Endothelial cell of umbilical vein (primary cell): ENCODE measurements around the gene KRTAP10-2. TPM values are rescaled to one million over a fixed set of nuclear protein-coding genes. Genes with fewer than 3 reads are reported as not detected.

Experiments used
- BruUV-seq: library from RNA; stranded (reverse); fragments of 400-500 nt; replicated peaks from 2 replicates; lab custom pipeline; 2021; lab: Mats Ljungman, UMichigan
- CTCF ChIA-PET: fragments of 300-600, 350-600 bp; sonication (Branson Sonifier 250); formaldehyde crosslinking; loops from one replicate; lab custom pipeline; 2021; ENCODE audit warnings: antibody characterized with exemption, inconsistent platforms; lab: Charles Lee
- POLR2A ChIA-PET: fragments of 300-600, 350-600 bp; sonication (Branson Sonifier 250); formaldehyde crosslinking; loops from one replicate; lab custom pipeline; 2021; ENCODE audit warnings: antibody characterized with exemption, inconsistent platforms; lab: Charles Lee
- DNase-seq: peaks from one replicate; pipeline ENCODE4 v3.0.0-alpha.2; 2011; ENCODE audit warnings: low read depth, low spot score
- FAIRE-seq: peaks from 2 replicates; lab custom pipeline; 2011; peaks lifted over from hg19 to GRCh38; lab: Jason Lieb, UNC
- H2AFZ ChIP-seq: 2 replicates; pipeline ENCODE4 v1.6.0; 2012; ENCODE audit warnings: low read depth, low read length, control low read depth, inconsistent platforms
- H3K27ac ChIP-seq: 2 replicates; pipeline ENCODE4 v1.5.1; 2011; ENCODE audit warnings: low read depth, mild to moderate bottlenecking, control low read depth, low read length, moderate library complexity; ENCODE audit not compliant: insufficient read depth
- H3K27me3 ChIP-seq, 2 experiments: 2 replicates each; pipeline versions ENCODE4 v1.6.0 to v1.6.1; 2011; ENCODE audit warnings: low read length in 2 of 2, mixed read lengths in 1 of 2; ENCODE audit not compliant: control insufficient read depth in 2 of 2, insufficient read depth in 2 of 2
- H3K36me3 ChIP-seq, 2 experiments: 2 replicates in 1 of 2; 3 replicates in 1 of 2; pipeline ENCODE4 v1.5.1; 2011; ENCODE audit warnings: low read length in 2 of 2, mild to moderate bottlenecking in 1 of 2, moderate library complexity in 1 of 2; ENCODE audit not compliant: control insufficient read depth in 2 of 2, insufficient read depth in 2 of 2; ENCODE audit errors: extremely low read depth in 1 of 2
- H3K4me1 ChIP-seq: 3 replicates; pipeline ENCODE4 v1.5.1; 2011; ENCODE audit warnings: mild to moderate bottlenecking, low read length; ENCODE audit not compliant: control insufficient read depth, insufficient read depth; ENCODE audit errors: extremely low read depth
- H3K4me2 ChIP-seq: 2 replicates; pipeline ENCODE4 v1.6.1; 2011; ENCODE audit warnings: low read length, control low read depth, mixed read lengths; ENCODE audit not compliant: insufficient read depth
- H3K4me3 ChIP-seq, 3 experiments: fragments of 200-600 bp in 1 of 3; sonication (generic), shearing (Covaris generic) in 1 of 3; replicated peaks in 1 of 3; 2 replicates each; pipeline ENCODE4 v1.5.1; 2011 to 2016; ENCODE audit warnings: control low read depth in 3 of 3, low read length in 3 of 3, mild to moderate bottlenecking in 2 of 3, inconsistent platforms in 1 of 3, low read depth in 1 of 3, moderate library complexity in 1 of 3; ENCODE audit not compliant: insufficient read depth in 1 of 3
- H3K79me2 ChIP-seq: 2 replicates; pipeline ENCODE4 v1.6.0; 2012; ENCODE audit warnings: low read length, inconsistent platforms; ENCODE audit not compliant: control insufficient read depth, insufficient read depth
- H3K9ac ChIP-seq: replicated peaks from 2 replicates; pipeline ENCODE3; 2011; ENCODE audit warnings: low read length, control low read depth; ENCODE audit not compliant: insufficient read depth; ENCODE audit errors: extremely low read depth
- H3K9me1 ChIP-seq: replicated peaks from 3 replicates; pipeline ENCODE4 v1.6.0; 2011; ENCODE audit warnings: mild to moderate bottlenecking, low read length; ENCODE audit not compliant: control insufficient read depth, insufficient read depth; ENCODE audit errors: extremely low read depth
- H3K9me3 ChIP-seq: replicated peaks from 2 replicates; pipeline ENCODE4 v1.5.1; 2012; ENCODE audit warnings: low read length, inconsistent platforms; ENCODE audit not compliant: control insufficient read depth, insufficient read depth
- H4K20me1 ChIP-seq: replicated peaks from 2 replicates; pipeline ENCODE3; 2011; ENCODE audit warnings: mild to moderate bottlenecking, low read length; ENCODE audit not compliant: control insufficient read depth, insufficient read depth; ENCODE audit errors: extremely low read depth
- EZH2 ChIP-seq: IDR thresholded peaks from 2 replicates; pipeline ENCODE4 v1.6.1; 2012; ENCODE audit warnings: borderline replicate concordance, low read depth, mild to moderate bottlenecking, moderate library complexity, low read length, inconsistent platforms; ENCODE audit not compliant: severe bottlenecking
- FOS ChIP-seq: IDR thresholded peaks from 2 replicates; pipeline ENCODE4 v1.6.1; 2011; ENCODE audit warnings: mild to moderate bottlenecking, low read length, moderate library complexity, borderline replicate concordance; ENCODE audit not compliant: insufficient read depth
- GATA2 ChIP-seq: IDR thresholded peaks from 2 replicates; pipeline ENCODE4 v1.7.0; 2011; ENCODE audit warnings: low read depth, mild to moderate bottlenecking, moderate library complexity, mixed read lengths, low read length; ENCODE audit not compliant: insufficient read length, insufficient read depth
- JUN ChIP-seq: IDR thresholded peaks from 2 replicates; pipeline ENCODE4 v1.6.1; 2011; ENCODE audit warnings: borderline replicate concordance, low read depth; ENCODE audit not compliant: insufficient read length, insufficient read depth
- MAX ChIP-seq: IDR thresholded peaks from 2 replicates; pipeline ENCODE4 v1.6.1; 2011; ENCODE audit not compliant: insufficient read depth, insufficient read length
- MYC ChIP-seq: IDR thresholded peaks from one replicate; pipeline ENCODE4 v1.6.1; 2011; ENCODE audit warnings: mild to moderate bottlenecking, low read depth, low read length
- POLR2A ChIP-seq: IDR thresholded peaks from 2 replicates; pipeline ENCODE4 v1.6.1; 2012; ENCODE audit warnings: low read depth, mild to moderate bottlenecking, control low read depth, low read length
- POLR2AphosphoS5 ChIP-seq: IDR thresholded peaks from 2 replicates; pipeline ENCODE4 v1.6.1; 2012; ENCODE audit warnings: low read depth, mild to moderate bottlenecking, control low read depth, low read length, moderate library complexity; ENCODE audit not compliant: insufficient read depth
- dilution Hi-C: fragments of 300-500 bp; cut with MboI; formaldehyde crosslinking; loops from one replicate; pipeline ENCODE4 v1.15.0; 2019; ENCODE audit warnings: low sequenced_read_pairs; ENCODE audit not compliant: extremely low pct_ligation_motif_present
- intact Hi-C: fragments of 100-400 bp; cut with micrococcal nuclease; formaldehyde crosslinking; loops from one replicate; pipeline ENCODE4 v1.10.0; 2022
- polyA plus RNA-seq, 4 experiments: library from polyadenylated mRNA; depleted of rRNA in 3 of 4; stranded (reverse) in 3 of 4; unstranded in 1 of 4; fragments of >200 nt; gene quantifications; 2 replicates each; pipeline versions ENCODE4 v1.2.1 to v1.2.3, GENCODE V29; 2011 to 2012; ENCODE audit warnings: missing spikeins in 1 of 4
- total RNA-seq: library from RNA; stranded (reverse); gene quantifications from 2 replicates; pipeline ENCODE4 v1.2.3, GENCODE V29; 2021
- TF ChIP-seq, protein P1 (sequence below), 2 donors: IDR thresholded peaks; 1 replicate in 1 of 2; 2 replicates in 1 of 2; pipeline ENCODE4 v1.5.1; 2011; ENCODE audit warnings: low read length in 2 of 2, mild to moderate bottlenecking in 2 of 2, moderate library complexity in 2 of 2, control low read depth in 1 of 2, inconsistent platforms in 1 of 2, low read depth in 1 of 2; ENCODE audit not compliant: insufficient read depth in 1 of 2; ENCODE audit errors: extremely low read depth in 1 of 2

Gene KRTAP10-2
- total and polyA plus RNA-seq, 2 donors (not counting 3 experiments of a cell fraction or from before 2014, with no cell fraction given), result not detected

DNA sequence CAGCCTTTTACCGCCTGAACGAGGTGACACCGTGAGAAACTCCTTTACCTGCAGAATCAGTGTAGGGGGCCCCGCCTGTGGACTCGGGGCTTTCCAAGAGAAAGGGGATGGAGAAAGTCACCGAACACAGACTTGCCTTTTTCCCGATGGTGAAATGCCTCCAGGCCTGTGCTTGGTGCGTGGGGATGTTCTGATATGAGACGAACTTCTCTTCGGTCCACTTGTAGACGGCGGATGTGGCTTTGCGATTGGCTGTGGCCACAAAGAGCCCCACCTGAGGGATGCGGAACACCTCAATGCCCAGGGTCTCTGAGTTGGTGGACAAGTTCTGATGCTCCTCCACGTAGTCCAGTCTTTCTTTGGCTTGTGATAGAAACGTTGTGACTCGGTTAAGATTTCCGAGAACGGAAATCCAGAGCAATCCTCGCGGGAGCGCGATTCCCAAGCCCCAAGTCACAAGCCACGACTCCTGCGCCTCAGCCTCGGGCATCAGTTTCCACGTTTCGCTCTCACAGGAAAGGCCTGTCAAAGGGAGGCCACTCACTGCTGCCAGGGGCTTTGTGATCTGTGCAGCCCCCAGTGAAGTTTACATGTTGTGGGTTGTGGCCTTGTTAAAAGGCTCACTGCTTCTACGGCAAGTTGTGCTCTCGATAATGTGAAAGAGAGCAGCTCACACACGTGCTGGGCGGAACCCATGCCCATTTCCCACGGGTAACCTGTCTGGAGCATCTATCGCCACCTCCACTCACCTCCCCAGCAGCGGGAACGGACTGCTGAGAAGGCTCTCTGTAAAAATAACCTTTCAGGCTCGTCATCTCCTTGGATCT, 23.9 kb downstream of the KRTAP10-2 start:
- no peak overlapping the region for H3K27ac ChIP-seq
- BruUV-seq, result no TSS peak
- DNase-seq (no peak), FAIRE-seq (no peak)
- no peaks in the 10 kb centered on the region for H3K9me3 ChIP-seq
- POLR2A ChIA-PET, result no interaction called here
- H3K4me3 ChIP-seq, result no peak overlapping the region
- dilution Hi-C loops, result no loop called here
- no peaks in the 10 kb centered on the region for H3K4me1 ChIP-seq
- no peaks in the 10 kb centered on the region for H4K20me1 ChIP-seq
- no peak overlapping the region for H3K4me2 ChIP-seq
- intact Hi-C loops, result no loop called here
- H3K36me3 ChIP-seq, result no peaks in the 10 kb centered on the region
- CTCF ChIA-PET, result no interaction called here
- no peak for TF ChIP-seq MAX
- TF ChIP-seq MYC, result no peak
- TF ChIP-seq EZH2, result no peak
- no peak for TF ChIP-seq JUN
- TF ChIP-seq, protein P1, sequence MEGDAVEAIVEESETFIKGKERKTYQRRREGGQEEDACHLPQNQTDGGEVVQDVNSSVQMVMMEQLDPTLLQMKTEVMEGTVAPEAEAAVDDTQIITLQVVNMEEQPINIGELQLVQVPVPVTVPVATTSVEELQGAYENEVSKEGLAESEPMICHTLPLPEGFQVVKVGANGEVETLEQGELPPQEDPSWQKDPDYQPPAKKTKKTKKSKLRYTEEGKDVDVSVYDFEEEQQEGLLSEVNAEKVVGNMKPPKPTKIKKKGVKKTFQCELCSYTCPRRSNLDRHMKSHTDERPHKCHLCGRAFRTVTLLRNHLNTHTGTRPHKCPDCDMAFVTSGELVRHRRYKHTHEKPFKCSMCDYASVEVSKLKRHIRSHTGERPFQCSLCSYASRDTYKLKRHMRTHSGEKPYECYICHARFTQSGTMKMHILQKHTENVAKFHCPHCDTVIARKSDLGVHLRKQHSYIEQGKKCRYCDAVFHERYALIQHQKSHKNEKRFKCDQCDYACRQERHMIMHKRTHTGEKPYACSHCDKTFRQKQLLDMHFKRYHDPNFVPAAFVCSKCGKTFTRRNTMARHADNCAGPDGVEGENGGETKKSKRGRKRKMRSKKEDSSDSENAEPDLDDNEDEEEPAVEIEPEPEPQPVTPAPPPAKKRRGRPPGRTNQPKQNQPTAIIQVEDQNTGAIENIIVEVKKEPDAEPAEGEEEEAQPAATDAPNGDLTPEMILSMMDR (IDR thresholded peaks at IDR 0.05; ENCODE audit: extremely low read depth in 1 of 2, insufficient read depth in 1 of 2, low read depth in 1 of 2, low read length in 2 of 2), result no peak
- no peak for TF ChIP-seq GATA2
- TF ChIP-seq FOS, result no peak
- TF ChIP-seq POLR2AphosphoS5, result no peak
- TF ChIP-seq POLR2A, result no peak
- H2AFZ ChIP-seq, result no peak overlapping the region
- no peak overlapping the region for H3K9ac ChIP-seq
- no peaks in the 10 kb centered on the region for H3K27me3 ChIP-seq
- no peaks in the 10 kb centered on the region for H3K9me1 ChIP-seq
- no peaks in the 10 kb centered on the region for H3K79me2 ChIP-seq
